GM13977 (cell line): ENCODE results near the gene DHDH.
"Not testable (repeated sequence)": the region's sequence is repeated elsewhere in the genome, so short reads cannot be mapped to it uniquely, and the experiment has no call there.

ENCODE experiments used
- DNase-seq: peaks from one replicate; pipeline ENCODE4 v3.0.0; 2012; ENCODE audit warnings: low spot score
- in situ Hi-C: fragments of 300-500 bp; cut with MboI; formaldehyde crosslinking; loops from one replicate; pipeline ENCODE4 v1.12.0; 2022; ENCODE audit warnings: low sequenced_read_pairs, low pct_unique_long_range_greater_than_20kb, mixed read lengths, inconsistent platforms; ENCODE audit not compliant: unreplicated experiment
- TF ChIP-seq, protein P1 (sequence below): IDR thresholded peaks from 2 replicates; pipeline ENCODE4 v1.5.1; 2012; ENCODE audit warnings: mild to moderate bottlenecking, control low read depth; ENCODE audit not compliant: insufficient read depth; ENCODE audit errors: extremely low read depth, missing control alignments

DHDH gene

GRCh38 chr19:48918801-48919247 is 14.7 kb upstream of the DHDH start:
- DNase-seq = no peak
- in situ Hi-C loops = no loop called here
- TF ChIP-seq, protein P1, sequence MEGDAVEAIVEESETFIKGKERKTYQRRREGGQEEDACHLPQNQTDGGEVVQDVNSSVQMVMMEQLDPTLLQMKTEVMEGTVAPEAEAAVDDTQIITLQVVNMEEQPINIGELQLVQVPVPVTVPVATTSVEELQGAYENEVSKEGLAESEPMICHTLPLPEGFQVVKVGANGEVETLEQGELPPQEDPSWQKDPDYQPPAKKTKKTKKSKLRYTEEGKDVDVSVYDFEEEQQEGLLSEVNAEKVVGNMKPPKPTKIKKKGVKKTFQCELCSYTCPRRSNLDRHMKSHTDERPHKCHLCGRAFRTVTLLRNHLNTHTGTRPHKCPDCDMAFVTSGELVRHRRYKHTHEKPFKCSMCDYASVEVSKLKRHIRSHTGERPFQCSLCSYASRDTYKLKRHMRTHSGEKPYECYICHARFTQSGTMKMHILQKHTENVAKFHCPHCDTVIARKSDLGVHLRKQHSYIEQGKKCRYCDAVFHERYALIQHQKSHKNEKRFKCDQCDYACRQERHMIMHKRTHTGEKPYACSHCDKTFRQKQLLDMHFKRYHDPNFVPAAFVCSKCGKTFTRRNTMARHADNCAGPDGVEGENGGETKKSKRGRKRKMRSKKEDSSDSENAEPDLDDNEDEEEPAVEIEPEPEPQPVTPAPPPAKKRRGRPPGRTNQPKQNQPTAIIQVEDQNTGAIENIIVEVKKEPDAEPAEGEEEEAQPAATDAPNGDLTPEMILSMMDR = no peak

- DNase-seq, in situ Hi-C loops: not testable (repeated sequence)
Observed at GRCh38 chr19:48919271-48919670, 14.2 kb upstream of the DHDH start.

DNA sequence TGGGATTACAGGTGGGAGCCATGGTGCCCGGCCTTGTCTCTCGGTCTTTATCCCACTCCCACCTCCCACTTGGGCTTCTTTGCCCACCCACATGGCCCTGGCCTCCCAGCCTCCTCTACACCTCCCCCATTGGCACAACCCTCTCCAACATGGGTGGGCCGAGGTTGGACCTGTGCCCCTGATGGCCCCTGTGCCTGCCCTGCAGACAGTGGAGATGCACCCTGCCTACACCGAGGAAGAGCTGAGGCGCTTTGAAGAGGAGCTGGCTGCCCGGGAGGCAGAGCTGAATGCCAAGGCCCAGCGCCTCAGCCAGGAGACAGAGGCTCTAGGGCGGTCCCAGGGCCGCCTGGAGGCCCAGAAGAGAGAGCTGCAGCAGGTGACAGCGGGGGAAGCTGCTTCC is 12.6 kb upstream of the DHDH start:
- TF ChIP-seq, protein P1 = no peak
- in situ Hi-C loops = no loop called here
- no peak for DNase-seq

DNA sequence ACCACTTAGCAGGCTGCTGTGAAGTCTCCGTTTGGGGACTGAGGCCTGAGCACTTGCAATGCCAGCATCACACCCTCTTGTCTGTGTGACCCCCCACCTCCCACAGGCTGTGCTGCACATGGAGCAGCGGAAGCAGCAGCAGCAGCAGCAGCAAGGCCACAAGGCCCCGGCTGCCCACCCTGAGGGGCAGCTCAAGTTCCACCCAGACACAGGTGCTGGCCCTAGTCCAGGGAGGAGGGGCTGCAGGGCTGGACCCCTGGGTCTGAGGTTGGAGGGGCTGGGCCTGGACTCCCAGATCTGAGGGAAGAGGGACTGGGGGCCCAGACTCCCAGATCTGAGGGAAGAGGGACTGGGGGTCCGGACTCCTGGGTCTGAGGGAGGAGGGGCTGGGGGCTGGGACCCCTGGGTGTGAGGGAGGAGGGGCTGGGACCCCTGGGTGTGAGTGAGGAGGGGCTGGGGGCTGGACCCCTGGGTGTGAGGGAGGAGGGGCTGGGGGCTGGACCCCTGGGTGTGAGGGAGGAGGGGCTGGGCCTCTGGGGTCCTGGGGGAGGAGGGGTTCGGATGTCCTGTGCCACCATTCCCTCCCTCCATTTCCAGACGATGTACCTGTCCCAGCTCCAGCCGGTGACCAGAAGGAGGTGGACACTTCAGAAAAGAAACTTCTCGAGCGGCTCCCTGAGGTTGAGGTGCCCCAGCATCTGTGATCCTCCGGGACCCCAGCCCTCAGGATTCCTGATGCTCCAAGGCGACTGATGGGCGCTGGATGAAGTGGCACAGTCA is 11.6 kb upstream of the DHDH start:
- DNase-seq = no peak
- in situ Hi-C loops = no loop called here
- TF ChIP-seq, protein P1 = no peak

- no peak for DNase-seq
- TF ChIP-seq, protein P1 = no peak
- in situ Hi-C loops = no loop called here
Observed at GRCh38 chr19:48922548-48923490, 10.7 kb upstream of the DHDH start.

DNA sequence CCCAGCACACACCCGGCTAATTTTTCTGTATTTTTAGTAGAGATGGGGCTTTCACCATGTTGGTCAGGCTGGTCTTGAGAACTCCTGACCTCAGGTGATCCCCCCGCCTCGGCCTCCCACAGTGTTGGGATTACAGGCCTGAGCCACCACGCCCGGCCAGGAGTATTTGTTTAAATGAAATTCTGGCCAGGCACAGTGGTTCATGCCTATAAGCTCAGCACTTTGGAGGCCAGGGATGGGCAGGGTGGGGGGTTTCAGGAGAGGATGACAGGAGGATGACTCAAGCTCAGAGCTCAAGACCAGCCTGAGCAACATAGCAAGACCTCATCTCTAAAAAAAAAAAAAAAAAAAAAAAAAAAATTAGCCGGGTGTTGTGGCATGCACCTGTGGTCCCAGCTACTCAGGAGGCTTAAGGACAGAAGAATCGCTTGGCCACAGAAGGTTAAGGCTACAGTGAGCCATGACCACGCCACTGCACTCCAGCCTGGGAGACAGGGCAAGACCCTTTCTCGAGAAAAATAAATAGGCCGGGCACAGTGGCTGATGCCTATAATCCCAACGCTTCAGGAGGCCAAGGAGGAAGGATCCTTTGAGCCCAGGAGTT is 8.2 kb upstream of the DHDH start:
- in situ Hi-C loops = no loop called here
- no peak for DNase-seq
- TF ChIP-seq, protein P1 = no peak

DNA sequence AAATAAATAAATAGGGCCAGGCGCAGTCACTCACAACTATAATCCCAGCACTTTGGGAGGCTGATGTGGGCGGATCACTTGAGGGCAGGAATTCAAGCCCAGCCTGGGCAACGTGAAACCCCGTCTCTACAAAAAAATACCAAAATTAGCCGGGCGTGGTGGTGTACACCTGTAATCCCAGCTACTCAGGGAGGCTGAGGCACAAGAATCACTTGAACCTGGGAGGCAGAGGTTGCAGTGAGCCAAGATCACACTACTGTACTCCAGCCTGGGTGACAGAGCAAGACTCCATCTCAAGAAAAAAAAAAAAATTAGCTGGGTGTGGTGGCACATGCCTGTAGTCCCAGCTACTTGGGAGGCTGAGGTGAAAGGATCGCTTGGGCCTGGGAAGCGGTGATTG is 7.6 kb upstream of the DHDH start:
- in situ Hi-C loops, DNase-seq: not testable (repeated sequence)
